A673 (cell line): ENCODE measurements around the gene SFMBT2. TPM values are rescaled to one million over a fixed set of nuclear protein-coding genes. Genes with fewer than 3 reads are reported as not detected.

Experiments
- BruUV-seq: library from RNA; stranded (reverse); fragments of 400-500 nt; replicated peaks from 2 replicates; lab custom pipeline; 2021; lab: Mats Ljungman, UMichigan
- CTCF ChIA-PET: fragments of 300-600 bp; sonication (Branson Sonifier 250); formaldehyde crosslinking; loops from one replicate; lab custom pipeline; 2022; ENCODE audit warnings: antibody characterized with exemption; lab: Charles Lee
- POLR2A ChIA-PET: fragments of 300-600 bp; sonication (Branson Sonifier 250); formaldehyde crosslinking; loops from one replicate; lab custom pipeline; 2022; ENCODE audit warnings: antibody characterized with exemption; ENCODE audit not compliant: low non-redundant PET; lab: Charles Lee
- DNase-seq: peaks from one replicate; pipeline ENCODE4 v3.0.0-alpha.2; 2015; ENCODE audit warnings: low spot score
- H3K27ac ChIP-seq: fragments of 200-600 bp; sonication (generic); 2 replicates; pipeline ENCODE4 v1.5.1; 2016; ENCODE audit warnings: mixed run types, low read depth, mild to moderate bottlenecking, mixed read lengths, antibody characterized with exemption, low read length; ENCODE audit not compliant: poor library complexity, severe bottlenecking
- H3K27me3 ChIP-seq: fragments of 200-600 bp; sonication (generic); replicated peaks from 2 replicates; pipeline ENCODE4 v1.6.1; 2017; ENCODE audit warnings: mixed run types, low read depth, mild to moderate bottlenecking, mixed read lengths, antibody characterized with exemption, low read length; ENCODE audit not compliant: insufficient read depth, poor library complexity
- H3K36me3 ChIP-seq: fragments of 200-600 bp; sonication (generic); 2 replicates; pipeline ENCODE4 v1.6.1; 2016; ENCODE audit warnings: mixed run types, mild to moderate bottlenecking, mixed read lengths, antibody characterized with exemption, low read length; ENCODE audit not compliant: insufficient read depth, poor library complexity, severe bottlenecking
- H3K4me1 ChIP-seq: fragments of 200-600 bp; sonication (generic); 2 replicates; pipeline ENCODE4 v1.6.1; 2017; ENCODE audit warnings: mixed run types, mild to moderate bottlenecking, mixed read lengths, antibody characterized with exemption, low read length; ENCODE audit not compliant: insufficient read depth, poor library complexity, severe bottlenecking
- H3K4me3 ChIP-seq: fragments of 200-600 bp; sonication (generic); 2 replicates; pipeline ENCODE4 v1.5.1; 2016; ENCODE audit warnings: low read depth, mixed run types, mild to moderate bottlenecking, mixed read lengths, low read length; ENCODE audit not compliant: poor library complexity, severe bottlenecking
- H3K9me3 ChIP-seq: fragments of 200-600 bp; sonication (generic); 2 replicates; pipeline ENCODE4 v1.6.1; 2016; ENCODE audit warnings: mixed run types, low read depth, mild to moderate bottlenecking, mixed read lengths, antibody characterized with exemption, low read length; ENCODE audit not compliant: poor library complexity, severe bottlenecking
- EZH2 ChIP-seq: fragments of 200-600 bp; sonication (generic); IDR thresholded peaks from 2 replicates; pipeline ENCODE4 v1.6.1; 2017; ENCODE audit warnings: borderline replicate concordance, low read depth, mild to moderate bottlenecking, mixed read lengths, antibody characterized with exemption, low read length; ENCODE audit not compliant: poor library complexity, severe bottlenecking
- intact Hi-C: fragments of 100-400 bp; cut with micrococcal nuclease; formaldehyde crosslinking; loops from one replicate; pipeline ENCODE4 v1.10.0; 2022; ENCODE audit not compliant: unreplicated experiment
- total RNA-seq: library from RNA; stranded (reverse); gene quantifications from 2 replicates; pipeline ENCODE4 v1.2.3, GENCODE V29; 2021
- TF ChIP-seq, protein P1 (sequence below): fragments of 300-800, 200-600 bp; sonication (generic); conservative IDR thresholded peaks from 2 replicates; pipeline ENCODE4 v1.5.1; 2017; ENCODE audit warnings: low read depth, mild to moderate bottlenecking, antibody characterized with exemption, low read length, moderate library complexity, mixed read lengths

The SFMBT2 gene
- total RNA-seq, 1 experiment from 2014 or later: 8.2 TPM

DNA sequence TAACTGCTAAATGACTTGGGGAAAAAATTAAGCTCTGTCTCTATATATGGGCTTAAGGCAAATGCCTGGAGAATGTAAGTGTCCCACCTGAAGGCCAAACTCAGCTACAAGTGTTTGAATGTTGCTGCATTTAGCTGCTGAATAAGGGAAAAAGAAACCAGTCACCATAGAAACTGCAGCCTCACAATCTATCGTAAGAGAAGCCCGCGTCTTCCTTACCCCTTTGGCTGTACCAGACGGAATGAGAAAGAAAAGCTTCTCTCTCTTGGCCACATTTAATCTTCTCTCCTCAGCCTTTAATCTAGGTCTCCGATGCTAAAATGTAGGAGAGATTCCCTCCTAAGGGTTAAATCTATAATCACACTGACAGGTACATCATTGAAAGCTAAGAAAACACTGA, 147.2 kb downstream of the SFMBT2 start:
- CTCF ChIA-PET: no interaction called here
- no peak overlapping the region for H3K27ac ChIP-seq

DNA sequence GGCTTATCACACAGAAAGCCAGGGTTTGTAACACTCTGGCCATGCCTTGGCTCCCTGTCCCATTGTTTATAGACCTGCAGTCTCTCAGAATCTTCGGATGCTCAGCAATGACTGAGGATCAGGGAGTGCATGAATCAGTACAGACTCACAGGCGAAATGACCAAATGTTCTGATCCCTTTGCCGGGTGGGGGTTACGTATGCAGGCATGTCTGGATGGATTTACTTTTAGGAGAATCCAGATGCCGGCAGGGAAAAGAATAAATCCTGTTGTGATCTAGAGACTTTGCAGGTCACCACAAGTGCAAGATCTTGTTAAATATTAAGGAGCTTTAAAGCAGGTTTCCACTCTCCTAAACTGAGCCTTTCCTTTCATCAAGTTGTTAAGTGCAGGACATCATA, 149.5 kb downstream of the SFMBT2 start:
- no peaks in the 10 kb centered on the region for H3K9me3 ChIP-seq
- no peaks in the 10 kb centered on the region for H3K27me3 ChIP-seq
- no peak overlapping the region for H3K27ac ChIP-seq
- ChIA-PET POLR2A (no interaction called here), CTCF (no interaction called here)
- H3K4me1 ChIP-seq: peaks cover 12% of the 10 kb centered on the region
- intact Hi-C loops: loop anchor here (2.0 kb wide), 1 partner anchor 147 kb away; no protein-coding TSS in a partner anchor
- H3K36me3 ChIP-seq: no peaks in the 10 kb centered on the region
- BruUV-seq: no TSS peak
- TF ChIP-seq, protein P1, sequence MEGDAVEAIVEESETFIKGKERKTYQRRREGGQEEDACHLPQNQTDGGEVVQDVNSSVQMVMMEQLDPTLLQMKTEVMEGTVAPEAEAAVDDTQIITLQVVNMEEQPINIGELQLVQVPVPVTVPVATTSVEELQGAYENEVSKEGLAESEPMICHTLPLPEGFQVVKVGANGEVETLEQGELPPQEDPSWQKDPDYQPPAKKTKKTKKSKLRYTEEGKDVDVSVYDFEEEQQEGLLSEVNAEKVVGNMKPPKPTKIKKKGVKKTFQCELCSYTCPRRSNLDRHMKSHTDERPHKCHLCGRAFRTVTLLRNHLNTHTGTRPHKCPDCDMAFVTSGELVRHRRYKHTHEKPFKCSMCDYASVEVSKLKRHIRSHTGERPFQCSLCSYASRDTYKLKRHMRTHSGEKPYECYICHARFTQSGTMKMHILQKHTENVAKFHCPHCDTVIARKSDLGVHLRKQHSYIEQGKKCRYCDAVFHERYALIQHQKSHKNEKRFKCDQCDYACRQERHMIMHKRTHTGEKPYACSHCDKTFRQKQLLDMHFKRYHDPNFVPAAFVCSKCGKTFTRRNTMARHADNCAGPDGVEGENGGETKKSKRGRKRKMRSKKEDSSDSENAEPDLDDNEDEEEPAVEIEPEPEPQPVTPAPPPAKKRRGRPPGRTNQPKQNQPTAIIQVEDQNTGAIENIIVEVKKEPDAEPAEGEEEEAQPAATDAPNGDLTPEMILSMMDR: no peak
- no peak for TF ChIP-seq EZH2
- DNase-seq: no peak
- H3K4me3 ChIP-seq: no peak overlapping the region

More for the DNA sequence above, 147.2 kb downstream of the SFMBT2 start:
- DNase-seq: no peak
- no peaks in the 10 kb centered on the region for H3K9me3 ChIP-seq
- H3K36me3 ChIP-seq: no peaks in the 10 kb centered on the region
- POLR2A ChIA-PET: no interaction called here
- intact Hi-C loops: no loop called here
- no TSS peak for BruUV-seq
- TF ChIP-seq, protein P1: no peak
- TF ChIP-seq EZH2: no peak
- H3K27me3 ChIP-seq: no peaks in the 10 kb centered on the region
- H3K4me1 ChIP-seq: peaks cover 12% of the 10 kb centered on the region
- H3K4me3 ChIP-seq: no peak overlapping the region

DNA sequence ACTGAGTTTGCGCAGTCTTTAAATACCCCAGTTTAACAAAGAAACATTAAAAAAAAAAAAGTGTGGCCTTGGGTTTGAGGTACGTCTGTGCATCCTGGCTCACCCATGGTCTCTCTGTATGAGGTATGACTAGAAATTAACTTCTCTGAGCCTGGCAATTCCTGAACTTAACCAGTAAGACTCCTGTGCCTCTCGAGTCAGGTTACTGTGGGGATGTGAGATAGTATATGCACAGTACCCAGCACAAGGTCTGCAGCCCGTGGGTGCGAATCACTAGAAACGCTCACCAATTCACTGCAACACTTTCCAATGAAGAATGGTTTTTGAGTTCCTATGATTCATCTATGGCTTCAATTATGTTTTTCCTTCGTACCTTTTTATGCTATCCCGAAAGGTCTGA, 149.9 kb downstream of the SFMBT2 start:
- intact Hi-C loops: loop anchor here (2.0 kb wide), 1 partner anchor 148 kb away; no protein-coding TSS in a partner anchor
- DNase-seq: no peak
- no peaks in the 10 kb centered on the region for H3K9me3 ChIP-seq
- ChIA-PET CTCF (no interaction called here), POLR2A (no interaction called here)
- peaks cover 12% of the 10 kb centered on the region for H3K4me1 ChIP-seq
- H3K27ac ChIP-seq: no peak overlapping the region
- no peaks in the 10 kb centered on the region for H3K27me3 ChIP-seq
- TF ChIP-seq, protein P1: no peak
- no peak for TF ChIP-seq EZH2
- no peak overlapping the region for H3K4me3 ChIP-seq
- no TSS peak for BruUV-seq
- H3K36me3 ChIP-seq: no peaks in the 10 kb centered on the region
